Epithelial cell of esophagus (primary cell): ENCODE measurements around the gene IRS2.

Experiments used
- DNase-seq: peaks from one replicate; pipeline ENCODE4 v3.0.0; 2010; ENCODE audit warnings: low read depth
- H3K4me3 ChIP-seq: 2 replicates; pipeline ENCODE4 v1.5.1; 2011; ENCODE audit warnings: mild to moderate bottlenecking, low read length, control low read depth
- CTCF ChIP-seq: IDR thresholded peaks from 2 replicates; pipeline ENCODE4 v1.5.1; 2011; ENCODE audit warnings: low read depth, mild to moderate bottlenecking, low read length, control low read depth, inconsistent platforms; ENCODE audit not compliant: insufficient read depth; ENCODE audit errors: missing control alignments

IRS2 gene

GRCh38 chr13:109783815-109784589, 2.4 kb downstream of the IRS2 start:
- DNase-seq, result no peak
- H3K4me3 ChIP-seq, result peak overlapping the region; percentile 40
- TF ChIP-seq CTCF, result no peak

GRCh38 chr13:109783447-109783814, 3.0 kb downstream of the IRS2 start:
- TF ChIP-seq CTCF, result no peak
- DNase-seq, result no peak
- H3K4me3 ChIP-seq, result no peak overlapping the region

GRCh38 chr13:109782823-109783431, 3.5 kb downstream of the IRS2 start:
- H3K4me3 ChIP-seq, result no peak overlapping the region
- no peak for TF ChIP-seq CTCF
- DNase-seq, result no peak

GRCh38 chr13:109782066-109782822, 4.1 kb downstream of the IRS2 start:
- TF ChIP-seq CTCF, result no peak
- no peak for DNase-seq
- H3K4me3 ChIP-seq, result peak overlapping the region; percentile 63

- H3K4me3 ChIP-seq, result peak overlapping the region; percentile 63
- no peak for DNase-seq
- TF ChIP-seq CTCF, result no peak
Measured at GRCh38 chr13:109781384-109782065, 4.9 kb downstream of the IRS2 start.

- peak overlapping the region; percentile 63 for H3K4me3 ChIP-seq
- TF ChIP-seq CTCF, result no peak
- peak; percentile 29 for DNase-seq
Measured at GRCh38 chr13:109780845-109781383, 5.5 kb downstream of the IRS2 start.
